MV-4-11 (cell line): Measurements from ENCODE around the gene LSM14A.
"Not testable (repeated sequence)": the region's sequence is repeated elsewhere in the genome, so short reads cannot be mapped to it uniquely, and the experiment has no call there.

Experiments
- DNase-seq: peaks from one replicate; lab custom pipeline; 2025; lab: John Stamatoyannopoulos, UW

The LSM14A gene

DNA sequence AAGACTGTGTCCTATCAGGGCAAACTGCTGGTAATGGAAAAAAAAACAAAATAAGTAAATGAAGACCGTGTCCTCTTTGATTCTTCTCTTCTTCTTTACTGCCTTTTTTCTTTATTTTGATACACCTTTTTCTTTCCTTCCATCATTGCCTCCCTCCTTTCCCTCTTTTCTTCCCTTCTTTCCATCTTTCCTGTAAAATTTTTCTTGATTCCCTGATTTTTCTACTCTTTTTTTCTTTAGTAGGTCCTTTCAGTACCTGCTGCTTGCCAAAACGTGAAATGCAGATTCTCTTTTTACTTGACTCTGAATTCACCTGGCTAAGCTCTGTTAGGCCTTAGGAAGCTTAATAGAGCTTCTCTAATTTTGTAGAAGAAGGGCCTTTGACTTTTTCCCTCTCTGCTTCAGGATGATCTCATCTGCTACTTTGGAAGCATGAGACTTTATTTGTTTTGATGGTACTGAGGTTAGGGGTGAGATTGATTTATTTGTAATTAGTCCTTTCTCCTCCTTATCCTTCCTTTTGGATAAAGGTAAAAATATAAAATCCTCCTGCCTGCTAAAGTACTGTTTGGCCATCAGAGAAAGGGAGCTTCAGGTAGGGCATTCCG, 19.2 kb downstream of the LSM14A start:
- DNase-seq = no peak

DNA sequence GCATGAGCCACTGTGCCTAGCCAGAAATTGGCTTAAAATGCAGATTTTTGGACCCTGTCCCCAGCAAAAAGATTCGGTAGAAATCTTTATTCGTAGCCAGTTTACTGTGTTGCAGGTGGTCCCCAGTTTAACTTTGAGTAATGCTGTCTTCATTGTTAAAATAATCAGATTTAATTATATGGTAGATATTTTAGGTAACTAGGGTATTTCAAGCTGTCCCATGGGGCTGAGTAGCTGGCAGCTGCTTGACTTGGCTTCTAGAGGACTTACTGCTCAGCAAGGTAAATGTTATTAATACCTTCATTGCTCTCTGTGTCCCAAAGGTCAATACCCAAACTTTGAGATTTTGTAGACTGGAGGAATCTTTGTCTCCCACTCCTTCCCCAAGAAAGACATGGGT, 21.1 kb downstream of the LSM14A start:
- DNase-seq = no peak

DNA sequence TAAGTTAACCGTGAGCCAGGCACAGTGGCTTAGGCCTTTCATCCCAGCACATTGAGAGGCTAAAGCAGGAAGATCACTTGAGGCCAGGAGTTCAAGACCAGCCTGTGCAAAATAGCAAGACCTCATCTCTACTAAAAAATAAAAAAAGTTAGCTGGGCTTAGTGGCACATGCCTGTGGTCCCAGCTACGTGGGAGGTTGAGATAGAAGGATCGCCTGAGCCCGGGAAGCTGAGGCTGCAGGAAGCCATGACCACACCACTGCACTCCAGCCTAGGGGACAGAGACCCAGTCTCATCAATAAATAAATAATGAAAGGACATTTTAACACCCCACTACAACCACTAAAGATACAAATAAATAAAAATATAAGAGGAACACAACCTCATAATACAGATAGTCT, 21.6 kb downstream of the LSM14A start:
- DNase-seq = no peak

DNA sequence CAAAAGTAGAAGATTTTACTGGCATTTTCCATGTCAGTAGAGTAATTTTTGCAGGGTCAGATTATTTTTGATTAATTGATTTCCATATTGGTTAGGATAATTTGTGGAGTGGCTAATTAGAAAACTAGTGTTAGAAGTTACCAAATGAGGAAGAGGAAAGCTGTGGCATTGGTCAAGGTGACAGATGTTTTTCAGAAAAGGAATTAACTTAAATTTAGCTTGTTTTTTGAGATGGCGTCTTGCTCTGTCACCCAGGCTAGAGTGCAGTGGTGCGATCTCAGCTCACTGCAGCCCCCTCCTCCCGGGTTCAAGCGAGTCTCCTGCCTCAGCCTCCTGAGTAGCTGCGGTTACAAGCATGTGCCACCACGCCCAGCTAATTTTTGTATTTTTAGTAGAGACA, 28.8 kb downstream of the LSM14A start:
- DNase-seq = no peak

DNA sequence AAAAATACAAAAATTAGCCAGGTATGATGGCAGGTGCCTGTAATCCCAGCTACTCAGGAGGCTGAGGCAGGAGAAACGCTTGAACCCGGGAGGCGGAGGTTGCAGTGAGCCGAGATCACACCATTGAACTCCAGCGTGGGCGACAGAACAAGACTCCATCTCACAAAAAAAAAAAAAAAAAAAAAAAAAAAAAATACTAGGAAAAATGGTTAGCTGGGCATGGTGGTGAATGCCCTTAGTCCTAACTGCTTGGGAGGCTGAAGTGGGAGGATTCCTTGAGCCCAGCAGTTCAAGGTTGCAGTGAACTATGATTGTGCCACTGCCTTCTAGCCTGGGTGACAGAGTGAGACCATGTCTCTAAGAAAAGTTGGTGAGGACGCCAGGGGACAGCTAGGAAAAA, 33.0 kb downstream of the LSM14A start:
- DNase-seq = not testable (repeated sequence)

DNA sequence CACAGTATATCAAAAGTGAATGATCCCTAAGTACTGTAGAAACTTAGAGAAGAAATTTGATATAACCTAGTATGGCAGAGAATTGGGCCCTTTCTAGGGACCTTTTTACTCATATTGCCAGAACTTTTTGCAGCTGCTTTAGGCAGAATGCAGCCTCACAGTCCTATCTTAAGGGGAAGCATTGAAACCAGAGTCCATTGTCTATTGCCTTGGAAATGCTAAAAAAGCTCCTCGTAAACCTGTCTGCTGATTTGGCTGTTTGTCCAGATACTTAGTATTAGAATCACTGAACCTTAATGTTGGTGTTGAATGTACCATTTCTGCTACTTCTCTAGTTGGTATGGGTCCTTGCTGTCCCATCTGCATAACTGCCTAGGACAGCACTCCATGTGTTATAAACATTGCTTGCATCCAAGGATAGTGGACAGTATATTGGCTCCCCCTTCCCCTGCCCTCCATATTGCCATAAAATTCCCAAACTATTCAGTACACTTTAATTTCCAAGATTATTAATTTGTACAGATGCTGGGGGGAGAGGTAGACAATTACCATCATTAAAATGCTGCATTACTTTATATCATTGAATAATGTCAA, 36.1 kb downstream of the LSM14A start:
- no peak for DNase-seq

DNA sequence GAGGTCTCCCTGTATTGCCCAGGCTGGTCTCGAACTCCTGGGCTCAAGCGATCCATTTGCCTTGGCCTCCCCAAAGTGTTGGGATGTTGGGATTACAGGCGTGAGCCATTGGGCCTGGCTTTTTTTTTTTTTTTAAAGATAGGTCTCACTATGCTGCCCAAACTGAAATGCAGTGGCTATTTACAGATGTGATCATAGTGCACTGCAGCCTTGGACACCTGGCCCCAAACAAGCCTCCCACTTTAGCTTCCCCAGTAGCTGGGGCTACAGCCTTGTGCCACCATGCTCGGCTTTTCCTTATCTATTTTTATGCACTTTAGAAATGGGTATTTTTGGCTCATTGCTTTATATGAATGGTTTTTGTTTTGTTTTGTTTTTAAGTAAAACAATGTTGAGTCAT, 37.4 kb downstream of the LSM14A start:
- DNase-seq = no peak

DNA sequence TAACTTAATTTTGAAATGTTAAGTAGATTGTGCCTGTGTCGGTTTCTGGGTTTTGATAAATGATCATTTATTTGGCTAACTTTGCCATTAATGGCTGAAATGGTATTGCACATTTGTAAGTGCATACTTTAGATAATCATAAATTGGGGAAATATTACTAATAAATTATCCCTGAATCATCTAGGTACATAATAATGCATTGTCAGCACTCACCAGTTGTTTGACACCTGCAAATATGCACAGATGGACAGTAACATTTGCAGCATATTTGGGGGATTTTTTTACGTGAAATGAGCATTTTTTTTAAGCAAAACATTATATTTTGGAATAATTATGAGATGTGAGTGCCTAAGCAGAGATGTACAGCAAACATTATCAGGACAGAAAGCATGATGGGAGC, 41.0 kb downstream of the LSM14A start:
- DNase-seq = no peak

DNA sequence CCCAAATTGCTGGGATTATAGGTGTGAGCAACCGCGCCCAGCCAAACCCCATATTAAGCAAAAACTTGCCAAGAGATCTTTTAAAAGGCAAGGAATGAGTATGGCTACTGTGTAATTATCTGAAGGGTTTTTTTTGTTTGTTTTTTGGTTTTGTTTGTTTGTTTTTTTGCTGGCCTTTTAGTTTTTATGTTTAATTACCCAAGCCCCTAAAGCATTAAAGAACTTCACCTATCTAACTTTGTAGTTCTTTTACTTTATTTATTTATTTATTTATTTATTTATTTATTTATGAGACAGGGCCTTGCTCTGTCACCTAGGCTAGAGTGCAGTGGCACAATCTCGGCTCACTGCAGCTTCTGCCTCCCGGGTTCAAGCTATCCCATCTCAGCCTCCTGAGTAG, 41.7 kb downstream of the LSM14A start:
- no peak for DNase-seq

DNA sequence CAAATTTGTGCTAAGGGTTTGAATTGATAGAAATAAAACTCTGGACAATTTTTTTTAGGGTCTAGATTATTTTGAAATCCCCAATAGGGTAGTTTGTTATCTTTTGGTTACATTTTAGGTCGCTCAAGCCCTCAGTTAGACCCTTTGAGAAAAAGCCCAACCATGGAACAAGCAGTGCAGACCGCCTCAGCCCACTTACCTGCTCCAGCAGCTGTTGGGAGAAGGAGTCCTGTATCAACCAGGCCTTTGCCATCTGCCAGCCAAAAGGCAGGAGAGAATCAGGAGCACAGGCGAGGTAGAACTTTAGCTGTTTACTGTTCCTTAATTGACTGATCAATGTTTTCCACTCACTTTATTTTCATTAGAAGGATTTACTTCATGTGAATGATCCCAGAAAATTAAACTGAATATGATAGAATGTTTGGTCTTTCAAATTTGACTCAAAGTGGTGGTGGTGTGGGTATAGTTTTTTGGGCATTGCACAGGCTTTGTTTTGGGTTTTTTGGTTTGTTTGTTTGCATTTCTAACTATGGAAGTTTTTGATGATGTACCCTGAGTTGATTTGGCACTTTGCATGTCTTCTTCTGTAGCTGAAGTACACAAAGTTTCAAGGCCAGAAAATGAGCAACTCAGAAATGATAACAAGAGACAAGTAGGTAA, 42.8 kb downstream of the LSM14A start:
- DNase-seq = no peak

DNA sequence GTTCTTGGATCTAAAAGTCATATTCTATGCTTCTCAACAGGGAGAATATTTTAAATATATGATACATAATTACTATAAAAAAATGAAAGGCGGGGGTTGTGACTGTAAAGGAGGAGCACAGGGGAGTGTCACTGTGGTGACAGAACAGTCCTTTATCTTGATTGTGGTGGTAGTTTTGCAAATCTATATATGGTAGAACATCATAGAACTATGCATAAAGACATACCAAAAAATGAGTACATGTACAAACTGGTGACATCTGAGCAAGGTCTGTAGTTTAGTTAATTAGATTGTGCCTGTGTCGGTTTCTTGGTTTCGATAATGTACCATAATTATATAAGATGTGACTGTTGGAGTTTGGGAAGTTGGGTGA, 43.3 kb downstream of the LSM14A start:
- no peak for DNase-seq

DNA sequence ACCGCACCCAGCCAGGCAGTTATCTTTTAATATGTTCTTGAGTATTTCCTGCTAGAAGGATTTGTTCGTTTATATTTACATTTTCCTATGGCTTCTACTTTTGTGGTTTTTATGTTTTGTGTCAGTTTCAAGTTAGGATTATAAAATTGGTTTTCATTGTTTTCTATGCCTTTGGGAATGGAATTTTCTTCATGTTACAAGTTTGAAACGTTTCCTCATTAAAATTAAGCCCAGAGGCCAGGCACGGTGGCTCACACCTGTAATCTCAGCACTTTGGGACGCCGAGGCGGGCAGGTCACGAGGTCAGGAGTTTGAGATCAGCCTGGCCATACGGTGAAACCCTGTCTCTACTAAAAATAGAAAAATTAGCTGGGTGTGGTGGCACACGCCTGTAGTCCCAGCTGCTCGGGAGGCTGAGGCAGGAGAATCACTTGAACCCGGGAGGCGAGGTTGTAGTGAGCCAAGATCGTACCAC, 44.5 kb downstream of the LSM14A start:
- not testable (repeated sequence) for DNase-seq

DNA sequence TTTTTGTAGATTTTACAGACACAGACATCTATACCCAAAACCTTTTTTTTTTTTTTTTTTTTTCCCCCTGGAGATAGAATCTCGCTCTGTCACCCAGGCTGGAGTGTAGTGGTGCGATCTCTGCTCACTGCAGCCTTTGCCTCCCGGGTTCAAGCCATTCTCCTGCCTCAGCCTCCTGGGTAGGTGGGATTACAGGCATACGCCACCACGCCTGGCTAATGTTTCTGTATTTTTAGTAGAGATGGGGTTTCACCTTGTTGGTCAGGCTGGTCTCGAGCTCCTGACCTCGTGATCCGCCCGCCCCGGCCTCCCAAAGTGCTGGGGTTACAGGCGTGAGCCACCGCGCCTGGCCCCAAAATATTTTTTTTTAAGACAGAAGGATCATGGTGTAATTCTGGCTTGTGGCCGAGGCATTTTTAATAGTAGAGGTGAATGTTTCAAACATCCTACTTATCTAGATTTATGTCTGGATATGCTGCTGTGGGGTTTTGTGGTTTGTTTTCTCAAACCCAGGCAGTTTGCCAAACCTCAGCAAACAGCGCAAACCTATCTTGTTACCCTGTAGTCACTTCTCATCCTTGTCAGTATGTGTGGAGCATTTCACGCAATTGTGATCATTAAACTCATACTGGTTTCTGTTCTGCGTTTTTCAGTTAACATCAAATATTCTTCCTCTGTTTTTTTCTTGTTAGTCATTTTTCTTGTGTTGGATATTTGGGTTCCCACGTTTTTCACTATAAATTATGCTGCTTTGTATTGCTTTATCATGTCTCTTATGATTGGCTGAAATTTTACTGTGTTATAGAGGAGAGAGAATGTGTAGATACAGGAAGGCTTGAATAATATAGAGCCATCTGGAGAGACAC, 45.9 kb downstream of the LSM14A start:
- peak; percentile 99 for DNase-seq

DNA sequence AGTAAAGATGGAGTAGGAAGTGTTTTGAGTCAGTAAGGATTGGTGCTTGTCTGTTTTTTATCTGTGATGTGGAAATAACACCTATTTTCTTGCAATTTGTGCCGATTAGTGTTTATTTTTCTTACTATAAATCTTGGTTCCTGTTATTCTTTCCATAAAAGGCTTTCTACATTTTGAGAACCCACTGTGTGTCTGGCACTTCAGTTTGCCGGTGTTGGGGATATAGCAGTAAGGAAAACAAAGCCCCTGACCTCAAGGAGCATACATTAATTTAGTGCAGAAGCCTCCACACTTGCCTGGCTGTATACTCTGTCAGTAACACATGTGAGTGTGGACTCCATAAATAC, 46.5 kb downstream of the LSM14A start:
- DNase-seq = no peak

DNA sequence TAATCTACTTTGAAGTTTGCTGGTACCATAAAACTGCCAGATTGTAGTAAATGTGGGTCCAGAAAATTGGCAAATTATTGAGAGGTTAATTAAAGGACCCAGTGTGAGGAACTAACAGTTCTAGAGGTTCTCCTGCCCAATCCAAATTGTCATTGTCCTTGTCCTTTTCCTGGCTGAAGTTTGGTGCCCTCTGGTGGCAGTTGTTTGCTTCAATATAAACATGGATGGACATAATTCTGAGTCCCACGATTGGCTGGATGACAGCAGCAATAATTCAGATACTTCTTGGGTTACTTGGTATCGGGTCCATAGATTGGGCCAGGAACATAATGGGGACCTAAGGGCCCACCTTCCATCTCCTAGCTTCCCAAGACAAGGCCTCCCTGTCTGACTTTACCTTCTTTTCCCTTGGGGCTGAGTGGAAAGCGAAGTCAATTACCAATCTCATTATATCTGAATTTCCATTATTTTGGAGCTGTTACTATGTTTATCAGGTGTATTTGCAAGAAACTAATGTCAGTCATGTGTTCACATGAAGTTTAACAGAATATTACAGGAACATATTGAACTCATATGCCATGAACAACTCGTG, 48.3 kb downstream of the LSM14A start:
- DNase-seq = peak; percentile 58

DNA sequence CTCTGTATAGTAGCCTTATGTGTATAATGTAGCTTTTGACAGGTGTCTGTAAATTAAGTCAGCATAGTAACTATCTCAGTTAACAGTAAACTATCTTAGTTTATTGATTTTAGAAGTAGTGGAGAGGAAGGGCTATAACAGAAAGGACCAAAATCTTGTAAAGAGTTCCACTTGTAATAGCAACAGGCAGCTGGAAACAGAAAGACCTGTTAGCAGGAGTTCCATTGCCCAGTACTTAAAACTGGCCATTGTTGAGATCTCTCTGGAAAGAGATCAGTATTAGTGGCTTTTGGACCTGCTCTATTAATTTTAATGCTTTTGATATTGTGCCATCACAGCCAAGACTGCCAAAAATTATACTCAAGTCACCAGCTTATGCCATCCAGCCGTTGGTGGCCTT, 50.1 kb downstream of the LSM14A start:
- no peak for DNase-seq

DNA sequence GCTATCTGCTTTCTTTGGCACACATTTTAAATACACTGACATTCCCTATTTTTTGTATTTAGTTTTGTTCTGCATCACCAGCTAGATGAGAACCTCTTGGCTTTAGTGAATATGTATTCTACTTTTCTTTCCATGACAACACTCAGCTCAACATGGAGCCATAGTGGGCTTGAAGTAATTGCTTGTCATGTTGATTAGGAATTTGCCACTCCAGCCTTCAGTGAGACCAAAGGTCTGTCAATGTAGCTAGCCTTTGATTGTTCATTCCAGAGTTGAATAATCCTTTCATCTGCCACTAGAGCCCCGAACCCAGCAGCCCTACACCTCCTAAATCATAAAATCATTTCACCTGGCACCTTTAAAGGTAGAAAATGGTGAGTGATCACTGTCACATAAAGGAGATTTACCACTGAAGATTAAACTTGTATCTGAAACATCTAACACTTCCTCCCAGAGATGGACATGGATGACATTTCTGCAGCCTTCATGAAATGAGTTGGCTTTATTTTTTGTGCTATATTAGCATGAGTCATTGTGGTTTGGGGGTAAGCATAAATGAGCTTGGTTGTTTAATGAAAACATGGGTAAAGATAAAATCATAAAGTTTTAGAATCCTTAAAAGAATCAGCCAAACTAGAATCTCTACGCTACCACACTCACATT, 52.8 kb downstream of the LSM14A start:
- no peak for DNase-seq

DNA sequence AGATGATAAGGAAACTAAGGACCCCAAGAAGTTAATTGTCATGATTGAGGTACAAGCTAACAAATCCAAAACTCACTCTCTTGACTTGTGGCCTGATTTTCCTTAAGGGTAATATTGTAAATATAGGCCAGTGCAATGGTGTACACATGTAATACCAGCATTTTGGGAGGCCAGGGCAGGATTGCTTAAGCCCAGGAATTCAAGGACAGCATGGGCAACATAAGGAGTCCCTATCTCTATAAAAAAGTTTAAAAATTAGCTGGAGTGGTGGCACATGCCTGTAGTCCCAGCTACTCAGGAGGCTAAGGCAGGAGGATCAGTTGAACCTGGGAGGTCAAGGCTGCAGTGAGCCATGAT, 53.3 kb downstream of the LSM14A start:
- no peak for DNase-seq

DNA sequence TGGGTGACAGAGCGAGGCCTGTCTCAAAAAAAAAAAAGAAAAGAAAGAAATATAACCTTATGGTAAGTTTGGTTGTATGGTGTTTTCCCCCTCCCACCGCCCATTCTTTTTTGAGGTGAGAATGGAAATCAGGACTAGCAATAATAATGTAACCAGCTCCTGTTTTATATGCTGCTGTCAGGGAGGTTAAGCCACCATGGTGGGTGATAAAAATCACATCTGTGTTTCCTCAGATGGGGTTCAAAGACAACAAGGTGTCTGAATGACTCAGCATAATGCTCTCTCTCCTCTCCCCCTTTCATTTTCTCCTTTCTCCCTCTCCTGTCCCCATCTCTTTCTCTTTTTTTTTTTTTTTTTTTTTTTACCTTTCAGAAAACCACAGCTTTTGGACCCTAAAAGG, 53.7 kb downstream of the LSM14A start:
- no peak for DNase-seq

DNA sequence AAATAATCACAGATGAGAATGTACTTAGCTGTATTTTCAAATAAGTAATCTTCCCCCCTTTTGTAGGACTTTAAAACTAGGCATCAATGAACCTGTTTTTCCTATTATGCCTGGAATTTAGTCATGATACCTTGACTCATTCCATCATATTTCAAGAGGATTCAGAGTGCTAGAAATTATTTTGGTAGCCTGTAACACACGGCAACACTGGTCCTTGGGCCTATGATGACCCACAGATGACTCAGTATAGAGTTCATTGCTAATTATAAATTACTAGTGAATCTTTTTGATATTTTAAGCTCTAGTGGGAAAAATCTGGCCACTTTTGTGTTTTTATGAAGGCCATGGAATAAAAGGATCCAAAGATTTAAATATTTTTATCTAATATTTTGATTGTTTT, 56.0 kb downstream of the LSM14A start:
- no peak for DNase-seq

DNA sequence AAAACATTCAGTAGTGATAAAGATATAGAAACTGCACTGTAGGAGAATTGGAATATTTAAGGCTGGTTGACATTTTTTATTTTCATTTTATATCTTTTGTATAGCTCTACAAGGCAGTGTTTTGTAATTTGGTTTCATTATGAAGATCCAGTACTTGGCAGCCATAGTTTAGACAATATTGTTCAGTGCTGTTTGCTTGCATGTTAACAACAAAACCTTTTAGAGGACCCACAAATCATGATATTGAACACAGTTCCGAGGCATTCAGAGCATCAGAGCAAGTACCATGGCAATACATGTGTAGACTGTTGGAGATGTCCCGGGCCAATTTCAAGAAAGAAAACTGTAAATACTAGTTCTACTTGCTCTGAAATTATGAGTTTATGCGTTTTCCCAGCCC, 56.5 kb downstream of the LSM14A start:
- DNase-seq = no peak

DNA sequence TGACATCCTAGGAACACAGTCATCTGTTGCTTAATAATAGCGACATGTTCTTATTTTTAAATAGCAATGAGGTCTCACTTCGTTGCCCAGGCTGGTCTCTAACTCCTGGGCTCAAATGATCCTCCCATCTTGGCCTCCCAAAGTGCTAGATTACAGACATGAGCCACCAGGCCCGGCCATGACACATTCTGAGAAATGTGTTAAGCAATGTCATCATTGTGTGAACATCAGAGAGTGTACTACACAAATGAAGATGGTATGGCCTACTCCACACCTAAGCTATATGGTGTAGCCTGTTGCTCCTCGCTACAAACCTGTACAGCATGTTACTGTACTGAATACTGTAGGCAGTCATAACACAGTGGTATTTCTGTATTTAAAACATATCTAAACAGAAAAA, 57.4 kb downstream of the LSM14A start:
- no peak for DNase-seq
